ENCODE results near the gene PURB. TPM values are rescaled to one million over a fixed set of nuclear protein-coding genes. Genes with fewer than 3 reads are reported as not detected.

Gene PURB
- total and polyA plus RNA-seq, 9 of the 15 experiments (the other 6 are each of a cell fraction or from before 2014, with no cell fraction given), result 1.6 to 14.1 (median 8.8) TPM

DNA sequence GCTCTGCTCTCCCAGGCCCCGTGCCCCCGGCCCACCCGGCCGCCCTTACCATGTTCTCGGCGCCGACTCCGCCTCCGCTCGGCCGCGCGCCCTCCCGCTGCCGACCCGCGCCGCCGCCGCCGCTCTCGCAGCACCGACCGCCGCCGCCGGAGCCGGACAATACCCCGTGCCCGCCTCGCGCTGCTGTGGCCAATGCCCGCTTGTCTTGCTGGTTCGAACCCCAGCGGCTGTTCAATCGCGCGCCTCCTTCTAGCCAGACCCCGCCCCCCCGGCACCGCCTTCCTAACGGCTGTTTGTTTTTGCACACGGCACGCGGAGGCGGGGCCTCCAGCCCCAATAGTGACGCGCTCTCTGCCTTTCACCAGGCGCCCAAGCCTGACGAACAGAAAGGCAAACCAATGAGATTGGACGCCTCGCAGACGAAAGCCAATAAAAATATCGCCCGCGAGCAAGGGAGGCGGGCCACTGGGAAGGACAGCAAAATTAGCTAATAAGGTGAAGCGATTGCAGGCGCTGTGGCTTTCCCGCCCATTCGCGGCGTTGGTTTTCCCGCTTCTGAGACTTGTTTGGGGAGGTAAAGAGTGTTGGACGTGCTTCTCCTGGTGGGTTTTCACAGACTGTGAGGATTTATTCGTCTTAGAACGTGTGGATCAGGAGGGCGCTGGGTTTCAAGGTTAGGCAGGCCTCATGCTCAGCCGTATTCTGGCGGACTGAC is 37.3 kb downstream of the PURB start, which contains the start of gene H2AZ2 (continued):
- TF ChIP-seq, protein P1, sequence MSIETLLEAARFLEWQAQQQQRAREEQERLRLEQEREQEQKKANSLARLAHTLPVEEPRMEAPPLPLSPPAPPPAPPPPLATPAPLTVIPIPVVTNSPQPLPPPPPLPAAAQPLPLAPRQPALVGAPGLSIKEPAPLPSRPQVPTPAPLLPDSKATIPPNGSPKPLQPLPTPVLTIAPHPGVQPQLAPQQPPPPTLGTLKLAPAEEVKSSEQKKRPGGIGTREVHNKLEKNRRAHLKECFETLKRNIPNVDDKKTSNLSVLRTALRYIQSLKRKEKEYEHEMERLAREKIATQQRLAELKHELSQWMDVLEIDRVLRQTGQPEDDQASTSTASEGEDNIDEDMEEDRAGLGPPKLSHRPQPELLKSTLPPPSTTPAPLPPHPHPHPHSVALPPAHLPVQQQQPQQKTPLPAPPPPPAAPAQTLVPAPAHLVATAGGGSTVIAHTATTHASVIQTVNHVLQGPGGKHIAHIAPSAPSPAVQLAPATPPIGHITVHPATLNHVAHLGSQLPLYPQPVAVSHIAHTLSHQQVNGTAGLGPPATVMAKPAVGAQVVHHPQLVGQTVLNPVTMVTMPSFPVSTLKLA (conservative IDR thresholded peaks at IDR 0.05), result peak; percentile 72 to 80
- TF ChIP-seq MTA1 (IDR thresholded peaks at IDR 0.05; ENCODE audit: borderline replicate concordance) (no peak), ARID2 (IDR thresholded peaks at IDR 0.05) (no peak), HES1 (IDR thresholded peaks at IDR 0.05; ENCODE audit: low read depth) (no peak), TFAP4 (CRISPR knock-in tag; IDR thresholded peaks at IDR 0.05; ENCODE audit: borderline replicate concordance) (peak; percentile 69), ATF7 (IDR thresholded peaks at IDR 0.05) (peak; percentile 89), LARP7 (IDR thresholded peaks at IDR 0.05) (no peak), ZNF217 (CRISPR knock-in tag; IDR thresholded peaks at IDR 0.05) (no peak)

Data from K562 (cell line).